ENCODE results near the gene UNC5CL. TPM values are rescaled to one million over a fixed set of nuclear protein-coding genes. Genes with fewer than 3 reads are reported as not detected.
"Not testable (repeated sequence)": the region's sequence is repeated elsewhere in the genome, so short reads cannot be mapped to it uniquely, and the experiment has no call there.

Gene UNC5CL
- total RNA-seq, 1 experiment from 2014 or later = 0.81 TPM

DNA sequence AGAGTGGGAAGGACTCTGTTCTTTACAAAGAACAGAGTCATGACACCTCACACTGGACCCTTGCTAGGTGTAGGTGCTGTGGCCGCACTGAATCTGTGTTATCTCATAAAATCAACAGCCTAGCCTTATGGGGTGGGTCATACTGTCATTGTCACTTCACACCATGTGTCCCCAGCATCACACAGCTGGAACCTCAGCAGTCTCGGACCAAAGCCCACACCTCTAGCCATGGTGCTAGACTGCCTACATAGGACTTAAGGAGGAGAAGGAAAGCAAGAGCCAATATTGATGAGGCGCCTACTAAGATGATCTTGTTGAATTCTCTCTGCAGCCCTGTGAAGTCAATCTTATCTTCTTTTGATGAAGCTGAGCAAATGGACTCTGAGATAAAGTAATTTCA is 31.0 kb downstream of the UNC5CL start:
- TF ChIP-seq, protein P1, sequence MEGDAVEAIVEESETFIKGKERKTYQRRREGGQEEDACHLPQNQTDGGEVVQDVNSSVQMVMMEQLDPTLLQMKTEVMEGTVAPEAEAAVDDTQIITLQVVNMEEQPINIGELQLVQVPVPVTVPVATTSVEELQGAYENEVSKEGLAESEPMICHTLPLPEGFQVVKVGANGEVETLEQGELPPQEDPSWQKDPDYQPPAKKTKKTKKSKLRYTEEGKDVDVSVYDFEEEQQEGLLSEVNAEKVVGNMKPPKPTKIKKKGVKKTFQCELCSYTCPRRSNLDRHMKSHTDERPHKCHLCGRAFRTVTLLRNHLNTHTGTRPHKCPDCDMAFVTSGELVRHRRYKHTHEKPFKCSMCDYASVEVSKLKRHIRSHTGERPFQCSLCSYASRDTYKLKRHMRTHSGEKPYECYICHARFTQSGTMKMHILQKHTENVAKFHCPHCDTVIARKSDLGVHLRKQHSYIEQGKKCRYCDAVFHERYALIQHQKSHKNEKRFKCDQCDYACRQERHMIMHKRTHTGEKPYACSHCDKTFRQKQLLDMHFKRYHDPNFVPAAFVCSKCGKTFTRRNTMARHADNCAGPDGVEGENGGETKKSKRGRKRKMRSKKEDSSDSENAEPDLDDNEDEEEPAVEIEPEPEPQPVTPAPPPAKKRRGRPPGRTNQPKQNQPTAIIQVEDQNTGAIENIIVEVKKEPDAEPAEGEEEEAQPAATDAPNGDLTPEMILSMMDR (conservative IDR thresholded peaks at IDR 0.05) = no peak

DNA sequence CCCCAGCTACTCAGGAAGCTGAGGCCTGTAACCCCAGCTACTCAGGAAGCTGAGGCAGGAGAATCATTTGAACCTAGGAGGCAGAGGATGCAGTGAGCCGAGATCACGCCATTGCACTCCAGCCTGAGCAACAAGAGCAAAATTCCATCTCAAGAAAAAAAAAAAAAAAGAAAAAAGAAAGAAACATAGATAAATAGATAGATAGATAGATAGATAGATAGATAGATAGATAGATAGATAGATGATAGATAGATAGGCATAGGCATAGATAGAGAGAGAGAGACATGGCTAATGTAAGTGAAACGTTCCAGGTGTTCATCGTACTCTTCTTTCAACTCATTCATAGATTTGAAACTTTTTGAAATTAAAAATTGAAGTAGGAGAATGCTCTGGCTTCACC is 32.0 kb downstream of the UNC5CL start:
- H3T11ph ChIP-seq (ENCODE audit: low read length); H3K4ac ChIP-seq (ENCODE audit: low read depth, low read length); H3K4me1 ChIP-seq (ENCODE audit: insufficient read depth, low read length); H4K91ac ChIP-seq (ENCODE audit: insufficient read length, low read depth, low read length); H3K27me3 ChIP-seq (ENCODE audit: insufficient read depth, low read length); H2AK5ac ChIP-seq (ENCODE audit: insufficient read length, low read length); H2BK20ac ChIP-seq (ENCODE audit: low read depth, low read length, poor library complexity, severe bottlenecking); DNase-seq; H3K4me1 Mint-ChIP-seq; H3K4me3 Mint-ChIP-seq; H2BK120ac ChIP-seq (ENCODE audit: low read depth, low read length, poor library complexity, severe bottlenecking); H3K23me2 ChIP-seq (ENCODE audit: insufficient read length, low read depth, low read length, poor library complexity, severe bottlenecking); H3K79me2 ChIP-seq (ENCODE audit: insufficient read depth, low read length); H3K14ac ChIP-seq (ENCODE audit: insufficient read depth, low read length); H3K18ac ChIP-seq (ENCODE audit: insufficient read length, low read depth, low read length); H3K79me1 ChIP-seq (ENCODE audit: insufficient read depth, low read depth, low read length, poor library complexity, severe bottlenecking); H2BK5ac ChIP-seq (ENCODE audit: insufficient read length, low read length); H3K4me2 ChIP-seq (ENCODE audit: insufficient read depth, insufficient read length, low read length); H3K27ac ChIP-seq (ENCODE audit: insufficient read length, low read depth, low read length); H3K36me3 Mint-ChIP-seq (ENCODE audit: insufficient read depth in 1 of 3, low read depth in 3 of 3); H4K20me1 ChIP-seq (ENCODE audit: control insufficient read depth, insufficient read depth, insufficient read length); H4K8ac ChIP-seq (replicated peaks; ENCODE audit: insufficient read length, low read depth, low read length); H4K5ac ChIP-seq (ENCODE audit: insufficient read length, low read depth, low read length); H2BK15ac ChIP-seq (ENCODE audit: low read depth, low read length); H3K27ac Mint-ChIP-seq; H2AFZ ChIP-seq (ENCODE audit: low read length); H3K23ac ChIP-seq (ENCODE audit: insufficient read length, low read depth, low read length); H3K9me3 ChIP-seq (ENCODE audit: control insufficient read depth, low read depth, low read length); H2BK12ac ChIP-seq (ENCODE audit: insufficient read length, low read depth, low read length); H3K56ac ChIP-seq (ENCODE audit: insufficient read length, low read depth, low read length); H3K9me3 Mint-ChIP-seq; H3K9ac ChIP-seq (ENCODE audit: extremely low read depth, insufficient read length, low read length): not testable (repeated sequence)
- peaks cover 19% of the 10 kb centered on the region for H3K27me3 Mint-ChIP-seq (ENCODE audit: low read depth)
- WGBS (ENCODE audit: extremely low coverage, insufficient read length, low lambda C conversion rate) = no CpG with 5 or more reads among the region's 4 CpGs

More for the DNA sequence above, 31.0 kb downstream of the UNC5CL start:
- no CpG with 5 or more reads among the region's 3 CpGs for WGBS (ENCODE audit: extremely low coverage, insufficient read length, low lambda C conversion rate)
- Histone ChIP-seq H4K91ac (ENCODE audit: insufficient read length, low read depth, low read length) (no peak overlapping the region), H3K14ac (ENCODE audit: insufficient read depth, low read length) (no peak overlapping the region), H4K8ac (replicated peaks; ENCODE audit: insufficient read length, low read depth, low read length) (no peak overlapping the region), H4K20me1 (ENCODE audit: control insufficient read depth, insufficient read depth, insufficient read length) (no peaks in the 10 kb centered on the region), H3K4me1 (ENCODE audit: insufficient read depth, low read length) (peaks cover 2% of the 10 kb centered on the region; the same call in 1 of the 2 replicates), H3K4me2 (ENCODE audit: insufficient read depth, insufficient read length, low read length) (no peak overlapping the region), H3K56ac (ENCODE audit: insufficient read length, low read depth, low read length) (no peak overlapping the region), H2BK15ac (ENCODE audit: low read depth, low read length) (no peak overlapping the region), H2BK5ac (ENCODE audit: insufficient read length, low read length) (no peak overlapping the region), H2BK120ac (ENCODE audit: low read depth, low read length, poor library complexity, severe bottlenecking) (no peak overlapping the region), H3K4ac (ENCODE audit: low read depth, low read length) (no peak overlapping the region), H3K9me3 (ENCODE audit: control insufficient read depth, low read depth, low read length) (no peaks in the 10 kb centered on the region), H2BK12ac (ENCODE audit: insufficient read length, low read depth, low read length) (no peak overlapping the region), H3K79me2 (ENCODE audit: insufficient read depth, low read length) (no peaks in the 10 kb centered on the region), H2BK20ac (ENCODE audit: low read depth, low read length, poor library complexity, severe bottlenecking) (no peak overlapping the region), H2AFZ (ENCODE audit: low read length) (no peak overlapping the region), H3K27me3 (ENCODE audit: insufficient read depth, low read length) (no peaks in the 10 kb centered on the region), H2AK5ac (ENCODE audit: insufficient read length, low read length) (no peak overlapping the region), H4K5ac (ENCODE audit: insufficient read length, low read depth, low read length) (no peak overlapping the region), H3K79me1 (ENCODE audit: insufficient read depth, low read depth, low read length, poor library complexity, severe bottlenecking) (no peaks in the 10 kb centered on the region), H3K18ac (ENCODE audit: insufficient read length, low read depth, low read length) (no peak overlapping the region), H3T11ph (ENCODE audit: low read length) (no peak overlapping the region), H3K23ac (ENCODE audit: insufficient read length, low read depth, low read length) (no peak overlapping the region), H3K27ac (ENCODE audit: insufficient read length, low read depth, low read length) (no peak overlapping the region), H3K9ac (ENCODE audit: extremely low read depth, insufficient read length, low read length) (no peak overlapping the region), H3K23me2 (ENCODE audit: insufficient read length, low read depth, low read length, poor library complexity, severe bottlenecking) (no peaks in the 10 kb centered on the region)
- Mint-ChIP-seq H3K36me3 (ENCODE audit: insufficient read depth in 1 of 3, low read depth in 3 of 3) (no peaks in the 10 kb centered on the region), H3K4me1 (peaks cover 5 to 8% of the 10 kb centered on the region in 2 experiments), H3K27ac (no peak overlapping the region), H3K9me3 (no peaks in the 10 kb centered on the region), H3K27me3 (ENCODE audit: low read depth) (peaks cover 15% of the 10 kb centered on the region), H3K4me3 (no peak overlapping the region)
- DNase-seq = no peak
